LNCaP clone FGC (cell line): ENCODE results near the gene RPL34.

ENCODE experiments used
- DNase-seq: peaks from one replicate; pipeline ENCODE4 v3.0.0-alpha.2; 2011; ENCODE audit warnings: low read depth
- H3K4me3 ChIP-seq: 2 replicates; pipeline ENCODE4 v1.5.1; 2011; ENCODE audit warnings: mild to moderate bottlenecking, low read depth, low read length, control low read depth
- CTCF ChIP-seq: IDR thresholded peaks from 2 replicates; pipeline ENCODE4 v1.5.1; 2012; ENCODE audit warnings: mild to moderate bottlenecking; ENCODE audit not compliant: control insufficient read depth, insufficient read depth; ENCODE audit errors: extremely low read depth

RPL34 gene

GRCh38 chr4:108622828-108623227 is 2.5 kb downstream of the RPL34 start:
- no peak for DNase-seq
- H3K4me3 ChIP-seq, result no peak overlapping the region
- TF ChIP-seq CTCF, result no peak

GRCh38 chr4:108624263-108625056 is 4.1 kb downstream of the RPL34 start:
- no peak overlapping the region for H3K4me3 ChIP-seq
- no peak for DNase-seq
- TF ChIP-seq CTCF, result no peak

- no peak for DNase-seq
- no peak overlapping the region for H3K4me3 ChIP-seq
- no peak for TF ChIP-seq CTCF
Observed at GRCh38 chr4:108626056-108626455, 5.7 kb downstream of the RPL34 start.

GRCh38 chr4:108628411-108628810 is 8.0 kb downstream of the RPL34 start:
- no peak for TF ChIP-seq CTCF
- H3K4me3 ChIP-seq, result no peak overlapping the region
- DNase-seq, result no peak

- no peak for TF ChIP-seq CTCF
Observed at GRCh38 chr4:108635070-108635655, 14.8 kb downstream of the RPL34 start.

GRCh38 chr4:108636246-108636645 is 15.9 kb downstream of the RPL34 start:
- TF ChIP-seq CTCF, result no peak
- no peak overlapping the region for H3K4me3 ChIP-seq
- DNase-seq, result no peak

More at GRCh38 chr4:108635070-108635655, 14.8 kb downstream of the RPL34 start:
- no peak overlapping the region for H3K4me3 ChIP-seq
- no peak for DNase-seq
